Activated B cell treated with CpG ODN at 0.5 μM for 24 hours (primary cell): Measurements from ENCODE around the gene GSTO1. TPM values are rescaled to one million over a fixed set of nuclear protein-coding genes. Genes with fewer than 3 reads are reported as not detected.

Experiments used
- ATAC-seq: fragments of 200-7000 bp; cut with Tn5 transposase; one replicate; pipeline ENCODE4 v1.10.0; 2021; ENCODE audit warnings: low read depth, mild to moderate bottlenecking, moderate library complexity
- CTCF ChIA-PET: fragments of 350-600 bp; sonication (Branson Sonifier 250); formaldehyde crosslinking; loops from one replicate; lab custom pipeline; 2021; ENCODE audit warnings: antibody characterized with exemption; lab: Charles Lee
- POLR2A ChIA-PET: fragments of 350-600 bp; sonication (Branson Sonifier 250); formaldehyde crosslinking; loops from one replicate; lab custom pipeline; 2021; ENCODE audit warnings: antibody characterized with exemption; lab: Charles Lee
- DNase-seq: peaks from one replicate; pipeline ENCODE4 v3.0.0; 2022
- H3K27ac Mint-ChIP-seq: one replicate; pipeline ENCODE4 v1.8.0; 2020; ENCODE audit warnings: mixed read lengths
- H3K27me3 Mint-ChIP-seq: one replicate; pipeline ENCODE4 v1.8.0; 2021; ENCODE audit warnings: mixed read lengths
- H3K36me3 Mint-ChIP-seq: one replicate; pipeline ENCODE4 v1.8.0; 2021; ENCODE audit warnings: low read depth, mixed read lengths
- H3K4me1 Mint-ChIP-seq: one replicate; pipeline ENCODE4 v1.8.0; 2021; ENCODE audit warnings: mixed read lengths
- H3K4me3 Mint-ChIP-seq: one replicate; pipeline ENCODE4 v1.8.0; 2020; ENCODE audit warnings: mild to moderate bottlenecking, mixed read lengths
- H3K9me3 Mint-ChIP-seq: one replicate; pipeline ENCODE4 v1.8.0; 2020; ENCODE audit warnings: mixed read lengths
- intact Hi-C: fragments of 100-400 bp; cut with micrococcal nuclease; formaldehyde crosslinking; loops from one replicate; pipeline ENCODE4 v1.15.1; 2024
- total RNA-seq: library from RNA; stranded (reverse); gene quantifications from 2 replicates; pipeline ENCODE4 v1.2.3, GENCODE V29; 2022
- TF ChIP-seq, protein P1 (sequence below): fragments of 200-600 bp; IDR thresholded peaks from one replicate; pipeline ENCODE4 v1.8.0; 2022; ENCODE audit warnings: antibody characterized with exemption, mild to moderate bottlenecking

The GSTO1 gene
- total RNA-seq, 1 donor from 2014 or later, result 43.0 TPM

DNA sequence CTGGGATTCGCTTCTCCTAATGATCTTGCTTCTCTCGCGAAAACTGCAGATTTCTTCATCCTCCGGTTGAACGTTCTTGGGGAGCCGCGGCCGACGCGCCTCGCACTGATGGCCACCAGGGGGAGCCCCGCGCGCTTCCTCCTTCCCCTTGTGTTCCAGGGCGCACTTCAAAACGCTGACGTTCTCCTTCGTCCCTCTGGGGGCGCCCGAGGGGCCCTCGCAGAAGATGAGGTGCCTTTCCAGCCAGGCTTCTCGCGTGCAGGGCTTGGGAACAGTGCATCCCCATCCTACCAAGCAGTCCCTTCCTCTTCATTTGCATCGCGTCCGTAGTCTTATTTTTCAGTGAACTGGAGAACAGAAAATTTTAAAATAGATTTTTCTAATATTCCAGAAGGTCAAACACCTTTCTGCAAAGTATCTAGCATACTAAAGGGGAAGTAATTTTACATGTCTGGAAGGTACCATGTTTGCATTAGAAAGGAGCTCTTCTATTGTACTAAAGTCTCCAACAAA is 36.8 kb downstream of the GSTO1 start:
- Mint-ChIP-seq H3K36me3 (no peaks in the 10 kb centered on the region), H3K27ac (no peak overlapping the region), H3K4me3 (peak overlapping the region; percentile 61), H3K9me3 (no peaks in the 10 kb centered on the region), H3K4me1 (peaks cover 6% of the 10 kb centered on the region), H3K27me3 (peaks cover 9% of the 10 kb centered on the region)
- ChIA-PET CTCF (interaction anchor here (0.6 to 6.0 kb wide), 19 partner anchors 9 to 502 kb away, joined by 3 to 79 read pairs (median 4); partner anchors contain the start of genes CFAP58, GSTO2 and ITPRIP), POLR2A (interaction anchor here (0.6 to 1.5 kb wide), 5 partner anchors 9 to 60 kb away, joined by 3 to 7 read pairs (median 4); partner anchors contain the start of genes GSTO1 and GSTO2)
- DNase-seq (peak; percentile 77), ATAC-seq (peak; percentile 100)
- TF ChIP-seq, protein P1, sequence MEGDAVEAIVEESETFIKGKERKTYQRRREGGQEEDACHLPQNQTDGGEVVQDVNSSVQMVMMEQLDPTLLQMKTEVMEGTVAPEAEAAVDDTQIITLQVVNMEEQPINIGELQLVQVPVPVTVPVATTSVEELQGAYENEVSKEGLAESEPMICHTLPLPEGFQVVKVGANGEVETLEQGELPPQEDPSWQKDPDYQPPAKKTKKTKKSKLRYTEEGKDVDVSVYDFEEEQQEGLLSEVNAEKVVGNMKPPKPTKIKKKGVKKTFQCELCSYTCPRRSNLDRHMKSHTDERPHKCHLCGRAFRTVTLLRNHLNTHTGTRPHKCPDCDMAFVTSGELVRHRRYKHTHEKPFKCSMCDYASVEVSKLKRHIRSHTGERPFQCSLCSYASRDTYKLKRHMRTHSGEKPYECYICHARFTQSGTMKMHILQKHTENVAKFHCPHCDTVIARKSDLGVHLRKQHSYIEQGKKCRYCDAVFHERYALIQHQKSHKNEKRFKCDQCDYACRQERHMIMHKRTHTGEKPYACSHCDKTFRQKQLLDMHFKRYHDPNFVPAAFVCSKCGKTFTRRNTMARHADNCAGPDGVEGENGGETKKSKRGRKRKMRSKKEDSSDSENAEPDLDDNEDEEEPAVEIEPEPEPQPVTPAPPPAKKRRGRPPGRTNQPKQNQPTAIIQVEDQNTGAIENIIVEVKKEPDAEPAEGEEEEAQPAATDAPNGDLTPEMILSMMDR, result peak; percentile 94
- intact Hi-C loops, result loop anchor here (1.0 to 10.0 kb wide), 7 partner anchors 14 to 633 kb away; partner anchors contain the start of gene GSTO2

DNA sequence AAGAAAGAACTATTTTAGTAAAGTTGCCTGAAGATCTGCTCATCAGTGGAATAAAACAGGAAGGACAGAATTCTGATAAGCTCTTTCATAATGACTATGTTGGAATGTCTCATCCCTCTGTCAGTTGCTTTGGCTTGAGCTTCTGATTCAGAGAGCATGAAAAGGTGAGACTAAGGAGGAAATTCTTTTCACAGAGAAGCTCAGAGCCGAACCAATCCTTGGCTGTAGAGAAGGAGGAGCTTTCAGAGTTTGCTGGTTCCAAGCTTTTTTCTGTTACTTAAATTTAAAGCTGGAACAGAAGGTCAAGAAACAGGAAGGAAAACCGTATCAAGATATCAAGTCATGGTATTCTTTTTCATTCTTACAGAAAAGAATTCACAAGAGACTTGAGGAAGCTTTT is 38.3 kb downstream of the GSTO1 start:
- DNase-seq, result no peak
- peaks cover 10% of the 10 kb centered on the region for H3K27me3 Mint-ChIP-seq
- no peak overlapping the region for H3K4me3 Mint-ChIP-seq
- H3K4me1 Mint-ChIP-seq, result peaks cover 6% of the 10 kb centered on the region
- no peaks in the 10 kb centered on the region for H3K36me3 Mint-ChIP-seq
- intact Hi-C loops, result loop anchor here (5.0 to 10.0 kb wide), 3 partner anchors 289 to 632 kb away; no protein-coding TSS in a partner anchor
- ATAC-seq, result no peak
- ChIA-PET CTCF (interaction anchor here (1.1 to 6.0 kb wide), 6 partner anchors 10 to 60 kb away, joined by 7 to 79 read pairs (median 12); partner anchors contain the start of gene CFAP58), POLR2A (interaction anchor here (1.5 kb wide), 2 partner anchors 45 to 59 kb away, joined by 4 read pairs; partner anchors contain the start of gene ITPRIP)
- TF ChIP-seq, protein P1, result no peak
- H3K9me3 Mint-ChIP-seq, result no peaks in the 10 kb centered on the region
- no peak overlapping the region for H3K27ac Mint-ChIP-seq

DNA sequence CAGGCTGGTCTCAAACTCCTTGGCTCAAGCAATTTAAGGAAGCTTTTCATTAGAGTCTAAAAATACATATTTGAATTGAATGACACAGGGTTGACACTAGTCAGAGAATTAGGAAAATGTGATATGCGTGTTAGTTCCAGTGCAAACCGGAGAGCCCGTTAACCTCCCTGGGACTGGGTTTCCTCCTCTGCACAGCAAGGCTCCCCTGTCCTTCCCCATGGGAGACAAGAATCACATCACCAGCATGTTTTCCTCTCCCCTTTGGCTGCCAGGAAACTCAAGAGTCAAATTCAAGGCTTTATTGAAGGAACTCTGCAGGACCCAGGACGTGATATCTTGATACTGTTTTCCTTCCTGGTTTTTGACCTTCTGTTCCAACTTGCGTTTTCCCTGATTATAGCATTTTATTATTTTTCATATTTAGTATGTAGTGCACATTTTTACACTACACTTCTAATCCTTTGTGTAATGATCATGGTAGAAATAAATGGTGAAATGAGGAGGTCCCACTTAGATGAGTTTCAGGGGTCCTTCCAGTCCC is 39.2 kb downstream of the GSTO1 start:
- DNase-seq (no peak), ATAC-seq (no peak)
- ChIA-PET POLR2A (interaction anchor here (1.5 kb wide), 1 partner anchor 44 kb away, joined by 4 read pairs; the partner anchor contains the start of gene ITPRIP), CTCF (interaction anchor here (3.4 to 6.0 kb wide), 2 partner anchors 12 to 57 kb away, joined by 42 to 79 read pairs; no protein-coding TSS in a partner anchor)
- peaks cover 6% of the 10 kb centered on the region for H3K4me1 Mint-ChIP-seq
- H3K9me3 Mint-ChIP-seq, result no peaks in the 10 kb centered on the region
- peaks cover 9% of the 10 kb centered on the region for H3K27me3 Mint-ChIP-seq
- TF ChIP-seq, protein P1, result no peak
- H3K36me3 Mint-ChIP-seq, result no peaks in the 10 kb centered on the region
- H3K4me3 Mint-ChIP-seq, result no peak overlapping the region
- intact Hi-C loops, result loop anchor here (5.0 to 10.0 kb wide), 3 partner anchors 288 to 631 kb away; no protein-coding TSS in a partner anchor
- no peak overlapping the region for H3K27ac Mint-ChIP-seq

DNA sequence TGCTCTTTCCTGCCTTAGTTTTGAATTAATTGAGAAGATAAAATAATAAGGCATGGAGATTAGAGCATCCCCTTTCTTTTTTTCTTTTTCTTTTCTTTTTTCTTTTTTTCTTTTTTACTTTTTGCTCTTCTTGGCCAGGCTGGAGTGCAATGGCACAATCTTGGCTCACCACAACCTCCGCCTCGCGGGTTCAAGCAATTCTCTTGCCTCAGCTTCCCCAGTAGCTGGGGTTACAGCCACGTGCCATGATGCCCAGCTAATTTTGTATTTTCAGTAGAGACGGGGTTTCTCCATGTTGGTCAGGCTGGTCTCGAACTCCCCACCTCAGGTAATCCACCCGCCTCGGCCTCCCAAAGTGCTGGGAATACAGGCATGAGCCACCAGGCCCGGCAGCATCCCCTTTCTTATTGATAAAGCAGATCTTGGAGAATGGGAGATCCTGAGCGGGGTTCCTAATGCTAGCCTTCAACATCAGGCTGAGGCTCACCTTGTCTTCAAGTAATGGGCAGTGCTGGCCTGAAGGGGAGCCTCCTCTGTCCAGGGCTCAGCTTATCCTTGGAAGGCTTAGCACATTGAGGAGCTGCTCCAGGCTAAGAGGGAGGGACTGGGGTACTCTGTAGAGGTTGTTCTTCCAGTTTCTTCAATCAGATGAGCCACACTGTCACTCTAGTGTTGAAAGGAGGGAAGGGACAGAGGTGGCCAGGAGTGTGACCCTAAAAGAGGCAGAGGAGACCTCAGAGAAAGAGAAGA is 42.2 kb downstream of the GSTO1 start:
- CTCF ChIA-PET, result interaction anchor here (1.5 kb wide), 1 partner anchor 53 kb away, joined by 3 read pairs; no protein-coding TSS in a partner anchor
- H3K4me1 Mint-ChIP-seq, result no peaks in the 10 kb centered on the region
- H3K9me3 Mint-ChIP-seq, result no peaks in the 10 kb centered on the region
- no peak for ATAC-seq
- DNase-seq, result no peak
- H3K36me3 Mint-ChIP-seq, result no peaks in the 10 kb centered on the region
- no peak overlapping the region for H3K4me3 Mint-ChIP-seq
- TF ChIP-seq, protein P1, result no peak
- H3K27me3 Mint-ChIP-seq, result peaks cover 14% of the 10 kb centered on the region
- POLR2A ChIA-PET, result interaction anchor here (1.1 kb wide), 1 partner anchor 28 kb away, joined by 4 read pairs; the partner anchor contains the start of gene GSTO2
- intact Hi-C loops, result loop anchor here (10.0 kb wide), 1 partner anchor 628 kb away; no protein-coding TSS in a partner anchor
- H3K27ac Mint-ChIP-seq, result no peak overlapping the region
